Measurements from ENCODE around the gene CLASP1. TPM values are rescaled to one million over a fixed set of nuclear protein-coding genes. Genes with fewer than 3 reads are reported as not detected.

The CLASP1 gene
- total RNA-seq, 1 experiment from 2014 or later = 49.2 TPM

DNA sequence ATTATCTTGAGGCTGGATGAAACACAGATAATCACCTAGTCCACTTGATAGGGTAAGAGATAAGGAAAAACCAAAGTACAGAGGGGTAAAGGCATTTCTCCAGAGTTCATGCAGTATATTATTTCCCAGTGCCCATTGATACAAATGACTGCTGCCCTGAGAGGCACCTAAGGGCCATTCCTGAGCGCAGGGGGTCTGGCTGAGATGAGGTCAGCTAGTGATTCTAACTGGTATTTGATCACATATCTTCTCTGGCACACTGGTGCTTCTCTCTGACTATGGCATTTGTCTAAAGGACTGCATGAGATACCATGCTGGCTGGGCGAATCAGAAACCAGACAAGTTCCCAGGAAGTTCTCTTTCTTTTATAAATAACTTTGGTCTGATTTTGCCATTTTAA lies 291.0 kb downstream of the CLASP1 start:
- Histone ChIP-seq H3K36me3 (ENCODE audit: control insufficient read depth, insufficient read depth, low read length) (peaks cover 2% of the 10 kb centered on the region), H3K4me1 (ENCODE audit: control insufficient read depth, insufficient read depth, low read length) (peaks cover 13% of the 10 kb centered on the region), H3K27ac (ENCODE audit: low read length) (no peak overlapping the region), H3K9me3 (ENCODE audit: control insufficient read depth, insufficient read depth, low read depth, low read length) (no peaks in the 10 kb centered on the region), H3K27me3 (ENCODE audit: control insufficient read depth, insufficient read depth, low read length) (no peaks in the 10 kb centered on the region), H3K4me3 (ENCODE audit: low read depth in 2 of 2, low read length in 2 of 2) (no peak overlapping the region)
- TF ChIP-seq POLR2AphosphoS5 (IDR thresholded peaks at IDR 0.05; ENCODE audit: low read depth, low read length) = no peak
- no peak for TF ChIP-seq REST (IDR thresholded peaks at IDR 0.05; ENCODE audit: insufficient read depth in 1 of 2, low read depth in 2 of 2, low read length in 1 of 2)
- no peak for TF ChIP-seq SIN3A (IDR thresholded peaks at IDR 0.05; ENCODE audit: borderline replicate concordance, insufficient read depth, low read depth, low read length)
- CTCF ChIA-PET = no interaction called here
- intact Hi-C loops (cut with micrococcal nuclease; ENCODE audit: unreplicated experiment) (loop anchor here (10.0 kb wide), 1 partner anchor 263 kb away; no protein-coding TSS in a partner anchor), in situ Hi-C loops (cut with HindIII; ENCODE audit: low pct_unique_long_range_greater_than_20kb, low sequenced_read_pairs) (no loop called here)
- no peak for DNase-seq (ENCODE audit: low read depth, low spot score)
- POLR2A ChIA-PET = no interaction called here
- no TSS peak for BruUV-seq (replicated peaks)
- ATAC-seq = no peak

DNA sequence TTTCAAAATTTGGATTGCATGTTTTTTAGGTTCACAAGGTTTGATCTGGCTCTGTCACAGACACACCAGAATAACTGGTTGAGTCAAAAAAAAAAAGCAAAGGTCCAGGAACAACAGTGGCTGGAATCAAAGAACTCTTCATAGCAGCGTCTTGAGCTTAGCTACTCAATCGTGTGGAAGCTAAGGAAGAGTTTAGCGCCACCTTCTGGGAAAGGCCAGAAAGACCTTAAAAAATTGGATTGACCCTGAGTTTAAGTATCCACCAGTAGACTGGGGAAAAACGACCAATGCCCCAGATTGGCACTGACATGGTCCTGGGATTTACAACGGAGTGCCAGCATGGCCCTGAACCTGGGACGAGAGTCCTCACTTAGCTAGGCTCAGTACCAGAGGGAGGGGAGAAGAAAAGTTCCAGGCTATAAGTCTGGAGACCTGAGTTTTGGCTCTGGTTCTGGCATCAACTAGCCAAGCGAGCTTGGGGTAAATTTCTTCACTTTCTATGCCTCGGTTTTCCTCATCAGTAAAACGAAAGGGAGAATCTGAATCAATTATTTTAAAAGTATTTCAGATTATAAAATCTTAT lies 293.1 kb downstream of the CLASP1 start:
- no peak for TF ChIP-seq TCF7L2 (IDR thresholded peaks at IDR 0.05; ENCODE audit: low read depth, low read length)
- TF ChIP-seq, protein P1, sequence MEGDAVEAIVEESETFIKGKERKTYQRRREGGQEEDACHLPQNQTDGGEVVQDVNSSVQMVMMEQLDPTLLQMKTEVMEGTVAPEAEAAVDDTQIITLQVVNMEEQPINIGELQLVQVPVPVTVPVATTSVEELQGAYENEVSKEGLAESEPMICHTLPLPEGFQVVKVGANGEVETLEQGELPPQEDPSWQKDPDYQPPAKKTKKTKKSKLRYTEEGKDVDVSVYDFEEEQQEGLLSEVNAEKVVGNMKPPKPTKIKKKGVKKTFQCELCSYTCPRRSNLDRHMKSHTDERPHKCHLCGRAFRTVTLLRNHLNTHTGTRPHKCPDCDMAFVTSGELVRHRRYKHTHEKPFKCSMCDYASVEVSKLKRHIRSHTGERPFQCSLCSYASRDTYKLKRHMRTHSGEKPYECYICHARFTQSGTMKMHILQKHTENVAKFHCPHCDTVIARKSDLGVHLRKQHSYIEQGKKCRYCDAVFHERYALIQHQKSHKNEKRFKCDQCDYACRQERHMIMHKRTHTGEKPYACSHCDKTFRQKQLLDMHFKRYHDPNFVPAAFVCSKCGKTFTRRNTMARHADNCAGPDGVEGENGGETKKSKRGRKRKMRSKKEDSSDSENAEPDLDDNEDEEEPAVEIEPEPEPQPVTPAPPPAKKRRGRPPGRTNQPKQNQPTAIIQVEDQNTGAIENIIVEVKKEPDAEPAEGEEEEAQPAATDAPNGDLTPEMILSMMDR (IDR thresholded peaks at IDR 0.05) = peak; percentile 87
- in situ Hi-C loops (cut with HindIII; ENCODE audit: low pct_unique_long_range_greater_than_20kb, low sequenced_read_pairs) = no loop called here
- H3K27ac ChIP-seq (ENCODE audit: low read length) = no peak overlapping the region
- H3K4me3 ChIP-seq (ENCODE audit: low read depth in 2 of 2, low read length in 2 of 2) = no peak overlapping the region
- no TSS peak for BruUV-seq (replicated peaks)
- ATAC-seq = peak; percentile 76
- CTCF ChIA-PET = interaction anchor here (0.5 to 1.6 kb wide), 13 partner anchors 38 to 387 kb away, joined by 3 to 30 read pairs (median 5); no protein-coding TSS in a partner anchor
- no peaks in the 10 kb centered on the region for H3K9me3 ChIP-seq (ENCODE audit: control insufficient read depth, insufficient read depth, low read depth, low read length)
- peaks cover 2% of the 10 kb centered on the region for H3K36me3 ChIP-seq (ENCODE audit: control insufficient read depth, insufficient read depth, low read length)
- peak; percentile 35 for DNase-seq (ENCODE audit: low read depth, low spot score)
- H3K27me3 ChIP-seq (ENCODE audit: control insufficient read depth, insufficient read depth, low read length) = no peaks in the 10 kb centered on the region
- POLR2A ChIA-PET = no interaction called here
- peaks cover 13% of the 10 kb centered on the region for H3K4me1 ChIP-seq (ENCODE audit: control insufficient read depth, insufficient read depth, low read length)
- intact Hi-C loops (cut with micrococcal nuclease; ENCODE audit: unreplicated experiment) = loop anchor here (10.0 kb wide), 1 partner anchor 261 kb away; no protein-coding TSS in a partner anchor

GRCh38 chr2:121355488-121355887 lies 293.8 kb downstream of the CLASP1 start:
- H3K27ac ChIP-seq (ENCODE audit: low read length) = no peak overlapping the region
- in situ Hi-C loops (cut with HindIII; ENCODE audit: low pct_unique_long_range_greater_than_20kb, low sequenced_read_pairs) = no loop called here
- no peak for DNase-seq (ENCODE audit: low read depth, low spot score)

More at GRCh38 chr2:121355488-121355887, 293.8 kb downstream of the CLASP1 start:
- intact Hi-C loops (cut with micrococcal nuclease; ENCODE audit: unreplicated experiment) = loop anchor here (10.0 kb wide), 1 partner anchor 261 kb away; no protein-coding TSS in a partner anchor
- peaks cover 2% of the 10 kb centered on the region for H3K36me3 ChIP-seq (ENCODE audit: control insufficient read depth, insufficient read depth, low read length)
- ChIA-PET CTCF (interaction anchor here (0.5 to 1.6 kb wide), 12 partner anchors 75 to 388 kb away, joined by 3 to 30 read pairs (median 5); no protein-coding TSS in a partner anchor), POLR2A (no interaction called here)
- H3K4me1 ChIP-seq (ENCODE audit: control insufficient read depth, insufficient read depth, low read length) = peaks cover 6% of the 10 kb centered on the region
- TF ChIP-seq, protein P1 (IDR thresholded peaks at IDR 0.05) = no peak
- TF ChIP-seq TCF7L2 (IDR thresholded peaks at IDR 0.05; ENCODE audit: low read depth, low read length) = no peak
- no peak for TF ChIP-seq REST (IDR thresholded peaks at IDR 0.05; ENCODE audit: insufficient read depth in 1 of 2, low read depth in 2 of 2, low read length in 1 of 2)
- no peak for TF ChIP-seq POLR2AphosphoS5 (IDR thresholded peaks at IDR 0.05; ENCODE audit: low read depth, low read length)
- TF ChIP-seq SIN3A (IDR thresholded peaks at IDR 0.05; ENCODE audit: borderline replicate concordance, insufficient read depth, low read depth, low read length) = no peak
- BruUV-seq (replicated peaks) = no TSS peak
- H3K9me3 ChIP-seq (ENCODE audit: control insufficient read depth, insufficient read depth, low read depth, low read length) = no peaks in the 10 kb centered on the region
- no peak overlapping the region for H3K4me3 ChIP-seq (ENCODE audit: low read depth in 2 of 2, low read length in 2 of 2)
- ATAC-seq = no peak
- H3K27me3 ChIP-seq (ENCODE audit: control insufficient read depth, insufficient read depth, low read length) = no peaks in the 10 kb centered on the region
